Measurements from ENCODE around the gene BCDIN3D.

GRCh38 chr12:49865782-49866135 lies 22.9 kb upstream of the BCDIN3D start:
- TF ChIP-seq PKNOX1 (IDR thresholded peaks at IDR 0.05) (no peak), LEF1 (IDR thresholded peaks at IDR 0.05; ENCODE audit: borderline replicate concordance) (no peak), SP1 (IDR thresholded peaks at IDR 0.05) (no peak), NFRKB (IDR thresholded peaks at IDR 0.05) (no peak), FOXM1 (IDR thresholded peaks at IDR 0.05; ENCODE audit: borderline replicate concordance) (no peak), SUZ12 (IDR thresholded peaks at IDR 0.05) (no peak), TARDBP (IDR thresholded peaks at IDR 0.05) (no peak), FOXA1 (IDR thresholded peaks at IDR 0.05) (no peak), ARNT (IDR thresholded peaks at IDR 0.05) (no peak), CTBP1 (IDR thresholded peaks at IDR 0.05; ENCODE audit: borderline replicate concordance) (no peak), ELF4 (IDR thresholded peaks at IDR 0.05) (no peak), ZNF384 (IDR thresholded peaks at IDR 0.05) (no peak)

Data from HEK293T (cell line).